HCT116 (cell line): Measurements from ENCODE around the gene FCRL3. TPM values are rescaled to one million over a fixed set of nuclear protein-coding genes. Genes with fewer than 3 reads are reported as not detected.

Experiments
- ATAC-seq: fragments of 200-7000 bp; cut with Tn5 transposase; 2 replicates; pipeline ENCODE4 v1.9.1; 2020; ENCODE audit warnings: mild to moderate bottlenecking, moderate library complexity
- BruUV-seq: library from RNA; stranded (reverse); fragments of 400-500 nt; replicated peaks from 2 replicates; lab custom pipeline; 2021; lab: Mats Ljungman, UMichigan
- CTCF ChIA-PET: fragments of 300-600 bp; sonication (Branson Sonifier 250); formaldehyde crosslinking; loops from one replicate; lab custom pipeline; 2021; ENCODE audit warnings: antibody characterized with exemption; lab: Charles Lee
- POLR2A ChIA-PET: fragments of 300-600, 350-600 bp; sonication (Branson Sonifier 250); formaldehyde crosslinking; loops from one replicate; lab custom pipeline; 2021; ENCODE audit warnings: antibody characterized with exemption; lab: Charles Lee
- RAD21 ChIA-PET, 2 experiments: fragments of 300-600 bp; sonication (Branson Sonifier 250); formaldehyde crosslinking; loops; one replicate each; lab custom pipeline; 2023; ENCODE audit warnings: low total read pairs in 2 of 2; ENCODE audit not compliant: uncharacterized antibody in 2 of 2, unreplicated experiment in 2 of 2, low non-redundant PET in 1 of 2; lab: Charles Lee
- DNase-seq: peaks from one replicate; pipeline ENCODE4 v3.0.0-alpha.2; 2010; ENCODE audit warnings: low read depth, low spot score
- H2AFZ ChIP-seq: fragments of 200-600 bp; shearing (Covaris generic), sonication (generic); 2 replicates; pipeline ENCODE4 v1.6.1; 2017; ENCODE audit warnings: low read depth, mixed run types, mixed read lengths, antibody characterized with exemption, low read length; ENCODE audit not compliant: poor library complexity, severe bottlenecking
- H3K27ac ChIP-seq: 2 replicates; pipeline ENCODE4 v1.5.1; 2012; ENCODE audit warnings: low read depth, low read length
- H3K27me3 ChIP-seq: fragments of 200-600 bp; sonication (generic); 2 replicates; pipeline ENCODE4 v1.6.1; 2016; ENCODE audit warnings: mixed run types, low read length, mixed read lengths; ENCODE audit not compliant: insufficient read depth
- H3K36me3 ChIP-seq, 2 experiments: fragments of 200-500 bp in 1 of 2; fragments of 200-600 bp in 1 of 2; sonication (Bioruptor generic) in 1 of 2; sonication (generic) in 1 of 2; 2 replicates each; pipeline versions ENCODE4 v1.5.1 to v1.6.1; 2014 to 2016; ENCODE audit warnings: low read length in 2 of 2, inconsistent platforms in 1 of 2, mixed read lengths in 1 of 2, mixed run types in 1 of 2; ENCODE audit not compliant: insufficient read depth in 2 of 2, control insufficient read depth in 1 of 2
- H3K4me1 ChIP-seq, 2 experiments: fragments of 200-600 bp in 1 of 2; sonication (generic) in 1 of 2; 2 replicates each; pipeline versions ENCODE4 v1.5.1 to v1.6.1; 2012 to 2017; ENCODE audit warnings: low read length in 2 of 2, inconsistent platforms in 1 of 2, mild to moderate bottlenecking in 1 of 2, mixed read lengths in 1 of 2, mixed run types in 1 of 2, moderate library complexity in 1 of 2; ENCODE audit not compliant: insufficient read depth in 2 of 2, control insufficient read depth in 1 of 2
- H3K4me2 ChIP-seq: fragments of 200-600 bp; sonication (generic); 2 replicates; pipeline ENCODE4 v1.6.1; 2017; ENCODE audit warnings: mixed run types, low read length, mixed read lengths
- H3K4me3 ChIP-seq, 2 experiments: fragments of 200-600 bp in 1 of 2; sonication (generic) in 1 of 2; replicated peaks in 1 of 2; 2 replicates each; pipeline ENCODE4 v1.5.1; 2011 to 2016; ENCODE audit warnings: low read length in 2 of 2, control low read depth in 1 of 2, low read depth in 1 of 2, mild to moderate bottlenecking in 1 of 2, mixed read lengths in 1 of 2, mixed run types in 1 of 2
- H3K79me2 ChIP-seq: fragments of 200-600 bp; sonication (generic); 2 replicates; pipeline ENCODE4 v1.6.1; 2017; ENCODE audit warnings: mild to moderate bottlenecking, mixed run types, low read length, moderate library complexity, mixed read lengths; ENCODE audit not compliant: insufficient read depth
- H3K9ac ChIP-seq: fragments of 200-600 bp; sonication (generic); 2 replicates; pipeline ENCODE4 v1.6.1; 2016; ENCODE audit warnings: low read length, mixed read lengths
- H3K9me2 ChIP-seq: fragments of 200-600 bp; sonication (generic), shearing (Covaris generic); 2 replicates; pipeline ENCODE4 v1.6.1; 2017; ENCODE audit warnings: mixed run types, mild to moderate bottlenecking, moderate library complexity; ENCODE audit not compliant: insufficient read depth
- H3K9me3 ChIP-seq, 2 experiments: fragments of 200-500 bp in 1 of 2; fragments of 200-600 bp in 1 of 2; sonication (Bioruptor generic) in 1 of 2; sonication (generic) in 1 of 2; 2 replicates each; pipeline ENCODE4 v1.6.1; 2014 to 2017; ENCODE audit warnings: low read length in 2 of 2, mixed read lengths in 2 of 2, inconsistent platforms in 1 of 2, low read depth in 1 of 2, mild to moderate bottlenecking in 1 of 2, mixed run types in 1 of 2, moderate library complexity in 1 of 2; ENCODE audit not compliant: control insufficient read depth in 1 of 2, insufficient read depth in 1 of 2
- H4K20me1 ChIP-seq: fragments of 200-600 bp; sonication (generic), shearing (Covaris generic); 2 replicates; pipeline ENCODE4 v1.6.1; 2017; ENCODE audit warnings: mixed run types, mild to moderate bottlenecking, moderate library complexity; ENCODE audit not compliant: insufficient read depth
- CEBPB ChIP-seq: IDR thresholded peaks from 2 replicates; pipeline ENCODE4 v1.6.1; 2012; ENCODE audit warnings: low read depth
- EGR1 ChIP-seq: IDR thresholded peaks from 2 replicates; pipeline ENCODE4 v1.6.1; 2012; ENCODE audit warnings: low read depth
- ELF1 ChIP-seq: IDR thresholded peaks from 2 replicates; pipeline ENCODE4 v1.6.1; 2012; ENCODE audit warnings: low read depth, borderline replicate concordance
- EZH2phosphoT487 ChIP-seq: fragments of 200-600 bp; IDR thresholded peaks from 2 replicates; pipeline ENCODE4 v1.6.1; 2018; ENCODE audit warnings: antibody characterized with exemption, borderline replicate concordance
- FOSL1 ChIP-seq: IDR thresholded peaks from 2 replicates; pipeline ENCODE4 v1.6.1; 2012; ENCODE audit warnings: low read depth
- JUND ChIP-seq: IDR thresholded peaks from 2 replicates; pipeline ENCODE4 v1.6.1; 2012
- POLR2A ChIP-seq: IDR thresholded peaks from 2 replicates; pipeline ENCODE4 v1.7.0; 2011; ENCODE audit warnings: borderline replicate concordance; ENCODE audit not compliant: insufficient read depth, insufficient read length; ENCODE audit errors: extremely low read depth
- POLR2AphosphoS5 ChIP-seq: IDR thresholded peaks from 2 replicates; pipeline ENCODE4 v1.6.1; 2011; ENCODE audit warnings: mild to moderate bottlenecking, low read depth, low read length, moderate library complexity
- RAD21 ChIP-seq: IDR thresholded peaks from 2 replicates; pipeline ENCODE4 v1.6.1; 2012; ENCODE audit warnings: low read depth, mild to moderate bottlenecking
- SP1 ChIP-seq: IDR thresholded peaks from 2 replicates; pipeline ENCODE4 v1.6.1; 2012; ENCODE audit warnings: low read depth
- TCF7L2 ChIP-seq: IDR thresholded peaks from 2 replicates; pipeline ENCODE4 v1.7.0; 2011; ENCODE audit warnings: borderline replicate concordance, inconsistent platforms; ENCODE audit not compliant: insufficient read depth, insufficient read length; ENCODE audit errors: extremely low read depth
- YY1 ChIP-seq: IDR thresholded peaks from 2 replicates; pipeline ENCODE4 v1.6.1; 2011; ENCODE audit warnings: low read length, low read depth, moderate library complexity, mild to moderate bottlenecking; ENCODE audit not compliant: insufficient replicate concordance; ENCODE audit errors: extremely low read depth
- ZFX ChIP-seq: fragments of 450-650 bp; IDR thresholded peaks from 2 replicates; pipeline ENCODE4 v1.6.1; 2017
- intact Hi-C: fragments of 100-400 bp; cut with micrococcal nuclease; formaldehyde crosslinking; loops from 2 replicates; pipeline ENCODE4 v1.10.0; 2022
- total RNA-seq: library from RNA; stranded (reverse); gene quantifications from one replicate; pipeline ENCODE4 v1.2.1, GENCODE V29; 2021; ENCODE audit not compliant: unreplicated experiment
- TF ChIP-seq, protein P1 (sequence below): IDR thresholded peaks from 2 replicates; pipeline ENCODE4 v1.6.1; 2012

FCRL3 gene
- total RNA-seq, 1 experiment from 2014 or later, result not detected

DNA sequence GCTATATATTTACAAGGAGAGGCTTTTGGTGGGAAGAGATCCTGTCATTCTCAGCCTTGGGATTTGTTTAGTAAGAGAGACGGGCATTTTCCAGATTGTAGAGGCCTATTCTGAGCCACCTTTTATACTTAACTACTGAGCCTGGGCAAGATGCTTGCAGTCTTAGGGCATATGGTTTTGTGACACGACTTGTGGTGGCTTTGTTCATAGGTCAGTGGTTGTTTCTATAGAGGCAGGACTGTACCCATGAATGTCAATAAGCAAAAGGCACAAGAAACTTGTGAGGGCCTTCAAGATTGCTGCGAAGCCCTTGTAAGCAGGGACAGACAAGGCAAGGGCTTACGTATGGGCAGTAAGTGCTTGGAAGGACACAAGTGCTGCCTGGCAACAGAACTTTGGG lies 3.4 kb upstream of the FCRL3 start:
- Histone ChIP-seq H3K27me3 (peaks cover 31% of the 10 kb centered on the region), H2AFZ (no peak overlapping the region), H3K9me3 (no peaks in the 10 kb centered on the region), H3K79me2 (no peaks in the 10 kb centered on the region), H3K9ac (no peak overlapping the region), H4K20me1 (no peaks in the 10 kb centered on the region), H3K9me2 (no peaks in the 10 kb centered on the region), H3K4me3 (no peak overlapping the region), H3K4me2 (no peak overlapping the region), H3K4me1 (no peaks in the 10 kb centered on the region), H3K36me3 (no peaks in the 10 kb centered on the region), H3K27ac (no peak overlapping the region)
- POLR2A ChIA-PET, result no interaction called here
- intact Hi-C loops, result no loop called here
- RAD21 ChIA-PET, result no interaction called here
- no TSS peak for BruUV-seq
- TF ChIP-seq JUND (no peak), YY1 (no peak), EGR1 (no peak), POLR2A (no peak), EZH2phosphoT487 (no peak), ZFX (no peak), POLR2AphosphoS5 (no peak), CEBPB (no peak), RAD21 (no peak), FOSL1 (no peak)
- TF ChIP-seq, protein P1, sequence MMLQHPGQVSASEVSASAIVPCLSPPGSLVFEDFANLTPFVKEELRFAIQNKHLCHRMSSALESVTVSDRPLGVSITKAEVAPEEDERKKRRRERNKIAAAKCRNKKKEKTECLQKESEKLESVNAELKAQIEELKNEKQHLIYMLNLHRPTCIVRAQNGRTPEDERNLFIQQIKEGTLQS, result no peak
- DNase-seq (no peak), ATAC-seq (no peak)
- CTCF ChIA-PET, result no interaction called here

DNA sequence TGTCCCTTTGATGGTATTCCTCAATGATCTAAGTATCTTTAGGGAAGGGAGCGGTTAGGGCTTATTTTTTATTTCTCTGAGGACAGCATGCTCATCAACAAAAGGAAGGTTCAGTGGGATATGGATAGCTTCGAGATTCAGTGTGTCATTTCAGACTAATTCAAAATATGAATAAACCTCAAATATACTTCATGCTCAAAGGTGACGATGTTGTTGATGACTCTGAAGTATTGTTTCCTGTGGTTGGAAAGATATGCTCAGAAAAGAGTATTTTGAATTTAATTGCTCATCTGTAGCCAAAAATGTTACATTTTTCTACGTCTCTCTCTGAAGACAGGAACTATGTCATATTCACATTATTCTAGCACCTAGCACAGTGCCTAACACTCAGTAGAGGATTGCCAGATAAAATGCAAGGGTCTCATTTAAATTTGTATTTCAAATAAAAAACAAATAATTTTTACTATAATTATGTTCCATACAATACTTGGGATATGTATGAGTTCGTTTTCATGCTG lies 1.8 kb upstream of the FCRL3 start:
- H3K36me3 ChIP-seq, result no peaks in the 10 kb centered on the region
- DNase-seq (no peak), ATAC-seq (no peak)
- CTCF ChIA-PET, result no interaction called here
- no peak overlapping the region for H3K4me2 ChIP-seq
- no peak overlapping the region for H3K27ac ChIP-seq
- H3K9me3 ChIP-seq, result no peaks in the 10 kb centered on the region
- no peaks in the 10 kb centered on the region for H3K9me2 ChIP-seq
- no peak overlapping the region for H3K9ac ChIP-seq
- intact Hi-C loops, result no loop called here
- no peak for TF ChIP-seq ELF1
- TF ChIP-seq TCF7L2, result no peak
- TF ChIP-seq POLR2AphosphoS5, result no peak
- TF ChIP-seq SP1, result no peak
- no TSS peak for BruUV-seq
- H3K4me3 ChIP-seq, result no peak overlapping the region
- no peaks in the 10 kb centered on the region for H4K20me1 ChIP-seq
- no peaks in the 10 kb centered on the region for H3K4me1 ChIP-seq
- H3K27me3 ChIP-seq, result peaks cover 45% of the 10 kb centered on the region
- RAD21 ChIA-PET, result no interaction called here
- POLR2A ChIA-PET, result no interaction called here
- no peaks in the 10 kb centered on the region for H3K79me2 ChIP-seq
- H2AFZ ChIP-seq, result no peak overlapping the region
